Measurements from ENCODE around the gene ANKRD45. TPM values are rescaled to one million over a fixed set of nuclear protein-coding genes. Genes with fewer than 3 reads are reported as not detected.
"Not testable (repeated sequence)": the region's sequence is repeated elsewhere in the genome, so short reads cannot be mapped to it uniquely, and the experiment has no call there.

Gene ANKRD45
- total RNA-seq, 2 experiments from 2014 or later: 0.20 TPM; not detected in 1

DNA sequence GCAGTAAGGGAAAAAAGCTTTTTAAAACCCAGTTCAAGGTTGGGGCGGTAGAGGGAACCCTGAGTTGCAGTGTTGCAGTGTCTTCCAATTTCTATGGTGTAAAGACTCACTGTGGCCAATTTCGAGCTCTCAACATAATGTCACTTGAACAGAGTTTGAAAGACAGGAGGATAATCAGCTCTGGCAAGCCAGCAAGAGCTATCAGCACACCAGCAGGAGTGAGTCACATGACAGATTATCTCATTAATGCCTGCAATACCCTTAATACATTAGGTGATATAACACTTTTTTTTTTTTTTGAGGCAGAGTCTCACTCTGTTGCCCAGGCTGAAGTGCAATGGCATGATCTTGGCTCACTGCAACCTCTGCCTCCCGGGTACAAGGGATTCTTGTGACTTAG lies 89.6 kb downstream of the ANKRD45 start:
- no peak overlapping the region for H3K27ac Mint-ChIP-seq
- peaks cover 24% of the 10 kb centered on the region for H3K4me1 Mint-ChIP-seq
- no peak for DNase-seq
- H3K36me3 Mint-ChIP-seq: no peaks in the 10 kb centered on the region
- no peaks in the 10 kb centered on the region for H3K9me3 Mint-ChIP-seq (ENCODE audit: low read depth)
- ATAC-seq: no peak
- CTCF ChIA-PET: interaction anchor here (1.5 kb wide), 1 partner anchor 150 kb away, joined by 4 read pairs; no protein-coding TSS in a partner anchor
- no peaks in the 10 kb centered on the region for H3K27me3 Mint-ChIP-seq
- H3K4me3 Mint-ChIP-seq: no peak overlapping the region

- no peaks in the 10 kb centered on the region for H3K9me3 Mint-ChIP-seq (ENCODE audit: low read depth)
- no peak overlapping the region for H3K4me3 Mint-ChIP-seq
- no peaks in the 10 kb centered on the region for H3K27me3 Mint-ChIP-seq
- no peaks in the 10 kb centered on the region for H3K36me3 Mint-ChIP-seq
- ATAC-seq (no peak), DNase-seq (no peak)
- no peak overlapping the region for H3K27ac Mint-ChIP-seq
- peaks cover 3% of the 10 kb centered on the region for H3K4me1 Mint-ChIP-seq
- CTCF ChIA-PET: no interaction called here
Measured at GRCh38 chr1:173573596-173573995, 96.1 kb downstream of the ANKRD45 start.

- DNase-seq (no peak), ATAC-seq (no peak)
- Mint-ChIP-seq H3K4me3 (no peak overlapping the region), H3K4me1 (peaks cover 3% of the 10 kb centered on the region), H3K36me3 (peaks cover 4% of the 10 kb centered on the region), H3K27ac (no peak overlapping the region), H3K27me3 (no peaks in the 10 kb centered on the region), H3K9me3 (ENCODE audit: low read depth) (peaks cover 6% of the 10 kb centered on the region)
- CTCF ChIA-PET: no interaction called here
Measured at GRCh38 chr1:173572201-173572873, 97.3 kb downstream of the ANKRD45 start.

- no peak overlapping the region for H3K4me3 Mint-ChIP-seq
Measured at GRCh38 chr1:173570370-173571007, 99.2 kb downstream of the ANKRD45 start.

DNA sequence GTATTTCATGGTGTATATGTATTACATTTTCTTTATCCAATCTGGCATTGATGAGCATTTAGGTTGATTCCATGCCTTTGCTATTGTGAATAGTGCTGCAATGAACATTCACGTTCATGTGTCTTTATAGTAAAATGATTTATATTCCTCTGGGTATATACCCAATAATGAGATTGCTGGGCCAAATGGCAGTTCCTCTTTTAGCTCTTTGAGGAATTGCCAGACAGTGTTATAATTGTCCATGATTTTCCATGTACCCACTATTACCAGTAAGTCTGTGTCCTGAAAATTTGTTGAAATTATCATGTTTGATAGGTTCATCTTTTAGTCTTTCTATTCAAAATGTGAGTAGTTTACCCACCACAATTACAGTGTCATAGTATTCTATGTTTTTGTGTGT lies 101.2 kb downstream of the ANKRD45 start:
- CTCF ChIA-PET: no interaction called here
- no peak overlapping the region for H3K4me3 Mint-ChIP-seq
- H3K27me3 Mint-ChIP-seq: peaks cover 7% of the 10 kb centered on the region
- no peak overlapping the region for H3K27ac Mint-ChIP-seq
- peaks cover 3% of the 10 kb centered on the region for H3K4me1 Mint-ChIP-seq
- H3K36me3 Mint-ChIP-seq: peaks cover 5% of the 10 kb centered on the region
- DNase-seq: no peak
- no peak for ATAC-seq
- H3K9me3 Mint-ChIP-seq (ENCODE audit: low read depth): peaks cover 9% of the 10 kb centered on the region

More at GRCh38 chr1:173570370-173571007, 99.2 kb downstream of the ANKRD45 start:
- DNase-seq (no peak), ATAC-seq (no peak)
- H3K27me3 Mint-ChIP-seq: peaks cover 7% of the 10 kb centered on the region
- H3K36me3 Mint-ChIP-seq: peaks cover 5% of the 10 kb centered on the region
- CTCF ChIA-PET: no interaction called here
- H3K27ac Mint-ChIP-seq: no peak overlapping the region
- H3K9me3 Mint-ChIP-seq (ENCODE audit: low read depth): peaks cover 9% of the 10 kb centered on the region
- H3K4me1 Mint-ChIP-seq: peaks cover 3% of the 10 kb centered on the region

DNA sequence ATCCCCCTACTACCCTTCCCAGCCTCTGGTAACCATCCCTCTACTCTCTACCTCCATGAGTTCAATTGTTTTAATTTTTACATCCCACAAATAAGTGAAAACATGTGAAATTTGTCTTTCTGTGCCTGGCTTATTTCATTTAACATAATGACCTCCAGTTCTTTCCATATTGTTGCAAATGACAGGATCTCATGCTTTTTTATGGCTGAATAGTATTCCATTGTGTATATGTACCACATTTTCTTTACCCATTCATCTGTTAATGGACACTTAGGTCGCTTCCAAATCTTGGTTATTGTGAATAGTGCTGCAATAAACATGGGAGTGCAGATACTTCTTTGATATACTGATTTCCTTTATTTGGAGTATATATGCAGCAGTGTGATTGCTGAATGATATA lies 105.8 kb downstream of the ANKRD45 start:
- H3K4me3 Mint-ChIP-seq; H3K27me3 Mint-ChIP-seq; H3K36me3 Mint-ChIP-seq; H3K9me3 Mint-ChIP-seq (ENCODE audit: low read depth); CTCF ChIA-PET; DNase-seq; ATAC-seq; H3K27ac Mint-ChIP-seq; H3K4me1 Mint-ChIP-seq: not testable (repeated sequence)

- Mint-ChIP-seq H3K4me1 (no peaks in the 10 kb centered on the region), H3K27ac (no peak overlapping the region), H3K36me3 (peaks cover 1% of the 10 kb centered on the region), H3K9me3 (ENCODE audit: low read depth) (peaks cover 6% of the 10 kb centered on the region), H3K27me3 (peaks cover 7% of the 10 kb centered on the region), H3K4me3 (no peak overlapping the region)
- no peak for DNase-seq
- ATAC-seq: no peak
- CTCF ChIA-PET: no interaction called here
Measured at GRCh38 chr1:173562813-173563212, 106.8 kb downstream of the ANKRD45 start.

DNA sequence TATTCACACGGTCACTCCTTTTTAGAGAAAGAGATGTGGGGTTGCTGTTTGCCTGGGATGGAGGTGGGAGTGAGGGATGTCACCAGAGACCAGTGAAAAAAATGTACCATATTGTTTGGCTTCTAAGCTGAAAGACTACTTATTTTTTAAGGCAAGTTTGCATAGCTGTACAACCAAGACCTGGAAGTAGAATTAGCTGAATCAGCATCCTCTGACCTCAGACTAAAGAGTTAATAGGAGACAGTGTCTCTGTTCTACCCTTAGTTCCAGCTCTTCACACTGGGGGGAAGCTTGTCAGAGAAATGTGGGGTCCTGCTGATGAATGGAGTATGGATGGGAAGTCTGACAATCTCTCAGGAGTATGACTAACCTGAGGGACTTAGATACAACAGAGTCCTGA lies 108.4 kb downstream of the ANKRD45 start:
- Mint-ChIP-seq H3K27me3 (peaks cover 2% of the 10 kb centered on the region), H3K9me3 (ENCODE audit: low read depth) (peaks cover 1% of the 10 kb centered on the region), H3K4me1 (no peaks in the 10 kb centered on the region), H3K4me3 (no peak overlapping the region), H3K27ac (no peak overlapping the region), H3K36me3 (no peaks in the 10 kb centered on the region)
- CTCF ChIA-PET: no interaction called here
- ATAC-seq (no peak), DNase-seq (no peak)

DNA sequence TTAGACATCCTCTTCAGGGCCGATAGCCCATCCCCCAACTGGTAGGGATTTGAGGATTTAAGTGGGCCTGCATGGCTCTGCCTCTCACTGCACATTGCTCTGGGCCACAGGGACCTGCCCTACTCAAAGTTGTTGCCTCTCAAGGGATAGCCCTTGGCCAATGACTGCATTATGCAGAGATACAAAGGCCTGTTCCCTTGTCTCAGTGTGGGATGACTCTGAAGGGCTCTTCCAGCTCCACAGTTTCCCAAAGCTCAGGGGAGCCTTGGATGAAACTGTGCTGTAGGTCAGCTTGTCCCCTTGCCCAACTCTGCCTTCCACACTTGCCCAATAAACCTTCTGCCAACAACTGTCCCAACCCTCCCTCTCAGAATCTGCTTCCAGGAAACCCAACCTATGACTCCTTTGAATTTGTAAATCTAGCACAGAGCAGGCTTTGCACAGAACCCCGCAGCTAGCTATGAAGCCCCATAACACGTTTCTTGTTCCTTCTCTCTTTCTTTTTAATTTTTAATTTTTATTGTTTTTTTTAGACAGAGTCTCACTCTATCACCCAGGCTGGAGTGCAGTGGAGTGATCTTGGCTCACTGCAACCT lies 109.3 kb downstream of the ANKRD45 start:
- CTCF ChIA-PET: interaction anchor here (0.9 kb wide), 1 partner anchor 10 kb away, joined by 3 read pairs; no protein-coding TSS in a partner anchor
- Mint-ChIP-seq H3K4me3 (no peak overlapping the region), H3K36me3 (no peaks in the 10 kb centered on the region), H3K4me1 (no peaks in the 10 kb centered on the region), H3K27me3 (no peaks in the 10 kb centered on the region), H3K9me3 (ENCODE audit: low read depth) (no peaks in the 10 kb centered on the region), H3K27ac (no peak overlapping the region)
- ATAC-seq: no peak
- DNase-seq: no peak

Other genes with a start within 250 kb of the ANKRD45 start
- gene PRDX6, start 192.5 kb downstream of the ANKRD45 start, total RNA-seq: 100 to 1,000 TPM; 123 to 153 TPM
- not detected for gene SLC9C2, start 66.8 kb downstream of the ANKRD45 start, total RNA-seq
- not detected for gene TEX50, start 34.5 kb downstream of the ANKRD45 start, total RNA-seq
- 10 to 100 TPM; 18.8 to 25.0 TPM for gene KLHL20, start 45.1 kb upstream of the ANKRD45 start, total RNA-seq
- 10 to 100 TPM; 28.7 to 32.3 TPM for gene DARS2, start 154.8 kb upstream of the ANKRD45 start, total RNA-seq
- gene CENPL, start 155.0 kb upstream of the ANKRD45 start, total RNA-seq: 10 to 100 TPM; 35.4 to 42.0 TPM
- gene GAS5, start 198.1 kb upstream of the ANKRD45 start, total RNA-seq: 100 to 1,000 TPM; 418 to 494 TPM
- gene ZBTB37, start 198.5 kb upstream of the ANKRD45 start, total RNA-seq: 10 to 100 TPM in 1 of 2 experiments, 1 to 10 TPM in 1; 9.5 to 13.3 TPM
- gene SERPINC1, start 247.5 kb upstream of the ANKRD45 start, total RNA-seq: not detected